ENCODE results near the gene ZW10. TPM values are rescaled to one million over a fixed set of nuclear protein-coding genes. Genes with fewer than 3 reads are reported as not detected.

ZW10 gene
- total RNA-seq, 1 experiment from 2014 or later: 21.0 TPM

- no peak for TF ChIP-seq REST (IDR thresholded peaks at IDR 0.05; ENCODE audit: low read depth)
- no peak for TF ChIP-seq JUND (IDR thresholded peaks at IDR 0.05)
- no peak for TF ChIP-seq MAX (IDR thresholded peaks at IDR 0.05)
- TF ChIP-seq RAD21 (IDR thresholded peaks at IDR 0.05; ENCODE audit: low read depth): no peak
- no peak for TF ChIP-seq ZNF274 (IDR thresholded peaks at IDR 0.05; ENCODE audit: low read depth, low read length)
- no peak for TF ChIP-seq SIN3A (IDR thresholded peaks at IDR 0.05; ENCODE audit: low read depth)
Observed at GRCh38 chr11:113802621-113803020, 29.1 kb upstream of the ZW10 start (continued).

- POLR2A ChIA-PET: no interaction called here
- BruUV-seq (replicated peaks): no TSS peak
- Histone ChIP-seq H3K9me2 (ENCODE audit: insufficient read depth) (no peaks in the 10 kb centered on the region), H3K9ac (ENCODE audit: low read length) (no peak overlapping the region), H2AFZ (ENCODE audit: low read depth, low read length, poor library complexity, severe bottlenecking) (no peak overlapping the region), H3K4me1 (ENCODE audit: control insufficient read depth in 1 of 2, insufficient read depth in 2 of 2, low read length in 2 of 2) (no peaks in the 10 kb centered on the region), H3K4me3 (replicated peaks in 1 of 2; ENCODE audit: low read depth in 1 of 2, low read length in 2 of 2) (no peak overlapping the region), H3K36me3 (ENCODE audit: control insufficient read depth in 1 of 2, insufficient read depth in 2 of 2, low read length in 2 of 2) (peaks cover 14 to 15% of the 10 kb centered on the region in 2 experiments; a peak in 3 of 4 replicates), H3K9me3 (ENCODE audit: control insufficient read depth in 1 of 2, insufficient read depth in 1 of 2, low read depth in 1 of 2, low read length in 2 of 2) (no peaks in the 10 kb centered on the region), H3K27ac (ENCODE audit: low read depth, low read length) (no peak overlapping the region), H3K79me2 (ENCODE audit: insufficient read depth, low read length) (no peaks in the 10 kb centered on the region), H3K27me3 (ENCODE audit: insufficient read depth, low read length) (no peaks in the 10 kb centered on the region), H3K4me2 (ENCODE audit: low read length) (no peak overlapping the region), H4K20me1 (ENCODE audit: insufficient read depth) (no peaks in the 10 kb centered on the region)
- CTCF ChIA-PET: interaction anchor here (0.7 to 1.9 kb wide), 6 partner anchors 10 to 492 kb away, joined by 3 to 9 read pairs (median 7); no protein-coding TSS in a partner anchor
- DNase-seq (ENCODE audit: low read depth, low spot score): peak; percentile 12
- ATAC-seq: peak; percentile 93
- RAD21 ChIA-PET (ENCODE audit: low non-redundant PET in 1 of 2, low total read pairs in 2 of 2, uncharacterized antibody in 2 of 2, unreplicated experiment in 2 of 2): no interaction called here
- intact Hi-C loops (cut with micrococcal nuclease): loop anchor here (1.0 kb wide), 1 partner anchor 491 kb away; no protein-coding TSS in a partner anchor
- TF ChIP-seq RAD21 (IDR thresholded peaks at IDR 0.05; ENCODE audit: low read depth): peak; percentile 59
- TF ChIP-seq CBX3 (IDR thresholded peaks at IDR 0.05; ENCODE audit: low read depth): no peak
- TF ChIP-seq EGR1 (IDR thresholded peaks at IDR 0.05; ENCODE audit: low read depth): no peak
- TF ChIP-seq SP1 (IDR thresholded peaks at IDR 0.05; ENCODE audit: low read depth): no peak
- peak; percentile 33 to 71 (median 68); a peak in 5 of 6 replicates for TF ChIP-seq CTCF (IDR thresholded peaks at IDR 0.05 in 2 of 3, conservative IDR thresholded peaks at IDR 0.05 in 1 of 3; ENCODE audit: borderline replicate concordance in 1 of 3, insufficient read depth in 1 of 3, low read depth in 2 of 3, low read length in 2 of 3)
Observed at GRCh38 chr11:113796663-113797259, 23.3 kb upstream of the ZW10 start.

All from HCT116 (cell line).